HepG2 (cell line): ENCODE data around the gene SCRT2. TPM values are rescaled to one million over a fixed set of nuclear protein-coding genes. Genes with fewer than 3 reads are reported as not detected.
A peak's percentile ranks its signal among the peaks of the same experiment; 100 is the strongest.

ENCODE experiments used
- ASH2L ChIP-seq: fragments of 300-600, 200-600 bp; sonication (generic); IDR thresholded peaks from 2 replicates; pipeline ENCODE4 v1.7.0; 2017; ENCODE audit warnings: low read depth, mild to moderate bottlenecking, moderate library complexity, mixed read lengths, low read length; ENCODE audit not compliant: insufficient read length
- FOXO1 ChIP-seq: sonication (generic); formaldehyde crosslinking; IDR thresholded peaks from 2 replicates; pipeline ENCODE4 v1.4.0; 2020; ENCODE audit warnings: missing genetic modification reagents
- GATAD2A ChIP-seq: IDR thresholded peaks from 2 replicates; pipeline ENCODE4 v1.6.1; 2016
- JUND ChIP-seq: sonication (generic); formaldehyde crosslinking; IDR thresholded peaks from 2 replicates; pipeline ENCODE4 v1.8.0; 2022; ENCODE audit warnings: mild to moderate bottlenecking, missing genetic modification reagents
- MTA3 ChIP-seq: sonication (generic); formaldehyde crosslinking; IDR thresholded peaks from 2 replicates; pipeline ENCODE4 v1.4.0; 2020; ENCODE audit warnings: missing genetic modification reagents
- MYC ChIP-seq: sonication (generic); formaldehyde crosslinking; IDR thresholded peaks from 2 replicates; pipeline ENCODE4 v1.9.0; 2021; ENCODE audit warnings: missing genetic modification reagents, borderline replicate concordance
- NCOA5 ChIP-seq: sonication (generic); formaldehyde crosslinking; IDR thresholded peaks from 2 replicates; pipeline ENCODE4 v1.4.0; 2020; ENCODE audit warnings: missing genetic modification reagents
- TARDBP ChIP-seq: sonication (generic); formaldehyde crosslinking; IDR thresholded peaks from 2 replicates; pipeline ENCODE4 v1.8.0; 2022; ENCODE audit warnings: mild to moderate bottlenecking, missing genetic modification reagents
- TBP ChIP-seq: sonication (generic); formaldehyde crosslinking; IDR thresholded peaks from 2 replicates; pipeline ENCODE4 v1.5.0; 2020; ENCODE audit warnings: missing genetic modification reagents
- ZNF382 ChIP-seq: sonication (generic); formaldehyde crosslinking; IDR thresholded peaks from 2 replicates; pipeline ENCODE4 v1.5.0; 2020; ENCODE audit warnings: missing genetic modification reagents, mild to moderate bottlenecking, borderline replicate concordance
- ZNF468 ChIP-seq: sonication (generic); formaldehyde crosslinking; IDR thresholded peaks from 2 replicates; pipeline ENCODE4 v1.8.0; 2022; ENCODE audit warnings: mild to moderate bottlenecking, moderate library complexity, missing genetic modification reagents
- ZSCAN31 ChIP-seq: sonication (generic); formaldehyde crosslinking; IDR thresholded peaks from 2 replicates; pipeline ENCODE4 v1.5.0; 2020; ENCODE audit warnings: low read depth, mild to moderate bottlenecking, missing genetic modification reagents
- polyA plus RNA-seq, 8 experiments: library from polyadenylated mRNA; depleted of rRNA in 3 of 8; stranded (reverse) in 7 of 8; unstranded in 1 of 8; fragments of >200 nt; fragmentation: Illumina TruSeq in 4 of 8; extraction: Trizol in 4 of 8; gene quantifications; 2 replicates each; pipeline versions ENCODE4 v1.2.1 to v1.2.3, GENCODE V29; 2011 to 2016; ENCODE audit warnings: low read depth in 4 of 8, missing spikeins in 1 of 8, mixed read lengths in 1 of 8; ENCODE audit not compliant: insufficient read depth in 1 of 8
- total RNA-seq, 5 experiments: library from RNA; depleted of rRNA; stranded (reverse); fragments of >200 nt; fragmentation: Illumina TruSeq; extraction: Trizol; gene quantifications; 2 replicates each; pipeline ENCODE4 v1.2.3, GENCODE V29; 2016; ENCODE audit warnings: low read depth in 1 of 5
- TF ChIP-seq, protein P1 (sequence below): sonication (generic); formaldehyde crosslinking; IDR thresholded peaks from 2 replicates; pipeline ENCODE4 v1.4.0; 2020; ENCODE audit warnings: missing genetic modification reagents
- TF ChIP-seq, protein P2 (sequence below): sonication (generic); formaldehyde crosslinking; IDR thresholded peaks from 2 replicates; pipeline ENCODE4 v1.9.0; 2021; ENCODE audit warnings: missing genetic modification reagents, mild to moderate bottlenecking, borderline replicate concordance
- TF ChIP-seq, protein P3 (sequence below): sonication (generic); formaldehyde crosslinking; IDR thresholded peaks from 2 replicates; pipeline ENCODE4 v1.8.1; 2023; ENCODE audit warnings: mild to moderate bottlenecking, missing genetic modification reagents
- TF ChIP-seq, protein P4 (sequence below): sonication (generic); formaldehyde crosslinking; IDR thresholded peaks from 2 replicates; pipeline ENCODE4 v1.8.1; 2023; ENCODE audit warnings: mild to moderate bottlenecking, missing genetic modification reagents, borderline replicate concordance
- TF ChIP-seq, protein P5 (sequence below): IDR thresholded peaks from 2 replicates; pipeline ENCODE4 v1.6.1; 2016; ENCODE audit warnings: low read depth, control low read depth
- TF ChIP-seq, protein P6 (sequence below), 2 experiments: sonication (generic) in 1 of 2; formaldehyde crosslinking in 1 of 2; IDR thresholded peaks; 2 replicates each; pipeline versions ENCODE4 v1.6.1 to v1.9.0; 2014 to 2022; ENCODE audit warnings: antibody characterized with exemption in 1 of 2, borderline replicate concordance in 1 of 2, inconsistent platforms in 1 of 2, low read depth in 1 of 2, missing genetic modification reagents in 1 of 2

The SCRT2 gene
- total and polyA plus RNA-seq, 2 of the 13 experiments (the other 11 are each of a cell fraction or from before 2014, with no cell fraction given), result not detected

DNA sequence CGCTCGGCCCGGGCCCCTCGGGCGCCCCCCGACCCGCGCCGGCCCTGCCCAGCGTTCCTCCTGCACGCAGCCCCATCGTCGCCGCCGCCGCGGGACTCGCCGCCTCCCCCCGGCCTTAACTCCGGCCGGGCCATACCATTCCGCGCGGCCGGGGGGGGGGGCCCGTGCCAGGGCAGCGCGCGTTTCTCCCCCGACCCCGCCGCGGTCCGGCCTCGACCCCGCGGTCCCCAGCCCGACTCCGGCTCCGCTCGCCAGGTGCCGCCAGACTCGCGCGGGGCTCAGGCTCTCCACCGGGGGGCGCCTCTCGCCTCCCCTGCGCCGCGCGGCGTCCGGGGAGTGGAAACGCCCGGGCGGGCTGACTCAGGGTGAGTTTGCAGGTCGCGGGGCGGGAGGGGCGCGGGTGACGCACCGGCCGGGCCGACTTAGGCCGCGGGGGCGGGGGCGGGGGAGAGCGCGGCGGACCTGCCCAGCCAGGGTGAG is 22.5 kb downstream of the SCRT2 start, which contains the start of gene SRXN1 (continued):
- TF ChIP-seq, protein P1, sequence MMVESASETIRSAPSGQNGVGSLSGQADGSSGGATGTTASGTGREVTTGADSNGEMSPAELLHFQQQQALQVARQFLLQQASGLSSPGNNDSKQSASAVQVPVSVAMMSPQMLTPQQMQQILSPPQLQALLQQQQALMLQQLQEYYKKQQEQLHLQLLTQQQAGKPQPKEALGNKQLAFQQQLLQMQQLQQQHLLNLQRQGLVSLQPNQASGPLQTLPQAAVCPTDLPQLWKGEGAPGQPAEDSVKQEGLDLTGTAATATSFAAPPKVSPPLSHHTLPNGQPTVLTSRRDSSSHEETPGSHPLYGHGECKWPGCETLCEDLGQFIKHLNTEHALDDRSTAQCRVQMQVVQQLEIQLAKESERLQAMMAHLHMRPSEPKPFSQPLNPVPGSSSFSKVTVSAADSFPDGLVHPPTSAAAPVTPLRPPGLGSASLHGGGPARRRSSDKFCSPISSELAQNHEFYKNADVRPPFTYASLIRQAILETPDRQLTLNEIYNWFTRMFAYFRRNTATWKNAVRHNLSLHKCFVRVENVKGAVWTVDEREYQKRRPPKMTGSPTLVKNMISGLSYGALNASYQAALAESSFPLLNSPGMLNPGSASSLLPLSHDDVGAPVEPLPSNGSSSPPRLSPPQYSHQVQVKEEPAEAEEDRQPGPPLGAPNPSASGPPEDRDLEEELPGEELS, result peak; percentile 62; the same call in 1 of the 2 replicates
- peak; percentile 83; the same call in 1 of the 2 replicates for TF ChIP-seq TARDBP
- no peak for TF ChIP-seq NCOA5 (CRISPR knock-in tag)
- TF ChIP-seq MTA3 (CRISPR knock-in tag), result no peak
- peak; percentile 19; the same call in 1 of the 2 replicates for TF ChIP-seq FOXO1 (CRISPR knock-in tag)
- TF ChIP-seq JUND (CRISPR knock-in tag), result peak; percentile 68; the same call in 1 of the 2 replicates
- TF ChIP-seq MYC (CRISPR knock-in tag), result peak; percentile 94
- TF ChIP-seq, protein P2, sequence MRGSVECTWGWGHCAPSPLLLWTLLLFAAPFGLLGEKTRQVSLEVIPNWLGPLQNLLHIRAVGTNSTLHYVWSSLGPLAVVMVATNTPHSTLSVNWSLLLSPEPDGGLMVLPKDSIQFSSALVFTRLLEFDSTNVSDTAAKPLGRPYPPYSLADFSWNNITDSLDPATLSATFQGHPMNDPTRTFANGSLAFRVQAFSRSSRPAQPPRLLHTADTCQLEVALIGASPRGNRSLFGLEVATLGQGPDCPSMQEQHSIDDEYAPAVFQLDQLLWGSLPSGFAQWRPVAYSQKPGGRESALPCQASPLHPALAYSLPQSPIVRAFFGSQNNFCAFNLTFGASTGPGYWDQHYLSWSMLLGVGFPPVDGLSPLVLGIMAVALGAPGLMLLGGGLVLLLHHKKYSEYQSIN (CRISPR knock-in tag), result no peak
- TF ChIP-seq, protein P3, sequence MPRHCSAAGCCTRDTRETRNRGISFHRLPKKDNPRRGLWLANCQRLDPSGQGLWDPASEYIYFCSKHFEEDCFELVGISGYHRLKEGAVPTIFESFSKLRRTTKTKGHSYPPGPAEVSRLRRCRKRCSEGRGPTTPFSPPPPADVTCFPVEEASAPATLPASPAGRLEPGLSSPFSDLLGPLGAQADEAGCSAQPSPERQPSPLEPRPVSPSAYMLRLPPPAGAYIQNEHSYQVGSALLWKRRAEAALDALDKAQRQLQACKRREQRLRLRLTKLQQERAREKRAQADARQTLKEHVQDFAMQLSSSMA (CRISPR knock-in tag), result no peak
- TF ChIP-seq, protein P4, sequence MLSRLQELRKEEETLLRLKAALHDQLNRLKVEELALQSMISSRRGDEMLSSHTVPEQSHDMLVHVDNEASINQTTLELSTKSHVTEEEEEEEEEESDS (CRISPR knock-in tag), result 0 out of 2 replicates have a peak, but pooled peaks have one; percentile 16
- no peak for TF ChIP-seq ZNF382
- TF ChIP-seq ZNF468, result peak; percentile 26; the same call in 1 of the 2 replicates
- no peak for TF ChIP-seq GATAD2A (CRISPR knock-in tag)
- TF ChIP-seq, protein P5, sequence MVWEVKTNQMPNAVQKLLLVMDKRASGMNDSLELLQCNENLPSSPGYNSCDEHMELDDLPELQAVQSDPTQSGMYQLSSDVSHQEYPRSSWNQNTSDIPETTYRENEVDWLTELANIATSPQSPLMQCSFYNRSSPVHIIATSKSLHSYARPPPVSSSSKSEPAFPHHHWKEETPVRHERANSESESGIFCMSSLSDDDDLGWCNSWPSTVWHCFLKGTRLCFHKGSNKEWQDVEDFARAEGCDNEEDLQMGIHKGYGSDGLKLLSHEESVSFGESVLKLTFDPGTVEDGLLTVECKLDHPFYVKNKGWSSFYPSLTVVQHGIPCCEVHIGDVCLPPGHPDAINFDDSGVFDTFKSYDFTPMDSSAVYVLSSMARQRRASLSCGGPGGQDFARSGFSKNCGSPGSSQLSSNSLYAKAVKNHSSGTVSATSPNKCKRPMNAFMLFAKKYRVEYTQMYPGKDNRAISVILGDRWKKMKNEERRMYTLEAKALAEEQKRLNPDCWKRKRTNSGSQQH (CRISPR knock-in tag), result no peak; the same call in 1 of the 2 replicates
- TF ChIP-seq ASH2L, result peak; percentile 79
- TF ChIP-seq ZSCAN31 (CRISPR knock-in tag), result peak; percentile 96
- 0 out of 2 replicates have a peak, but pooled peaks have one; percentile 32 for TF ChIP-seq TBP (CRISPR knock-in tag)
- TF ChIP-seq, protein P6, sequence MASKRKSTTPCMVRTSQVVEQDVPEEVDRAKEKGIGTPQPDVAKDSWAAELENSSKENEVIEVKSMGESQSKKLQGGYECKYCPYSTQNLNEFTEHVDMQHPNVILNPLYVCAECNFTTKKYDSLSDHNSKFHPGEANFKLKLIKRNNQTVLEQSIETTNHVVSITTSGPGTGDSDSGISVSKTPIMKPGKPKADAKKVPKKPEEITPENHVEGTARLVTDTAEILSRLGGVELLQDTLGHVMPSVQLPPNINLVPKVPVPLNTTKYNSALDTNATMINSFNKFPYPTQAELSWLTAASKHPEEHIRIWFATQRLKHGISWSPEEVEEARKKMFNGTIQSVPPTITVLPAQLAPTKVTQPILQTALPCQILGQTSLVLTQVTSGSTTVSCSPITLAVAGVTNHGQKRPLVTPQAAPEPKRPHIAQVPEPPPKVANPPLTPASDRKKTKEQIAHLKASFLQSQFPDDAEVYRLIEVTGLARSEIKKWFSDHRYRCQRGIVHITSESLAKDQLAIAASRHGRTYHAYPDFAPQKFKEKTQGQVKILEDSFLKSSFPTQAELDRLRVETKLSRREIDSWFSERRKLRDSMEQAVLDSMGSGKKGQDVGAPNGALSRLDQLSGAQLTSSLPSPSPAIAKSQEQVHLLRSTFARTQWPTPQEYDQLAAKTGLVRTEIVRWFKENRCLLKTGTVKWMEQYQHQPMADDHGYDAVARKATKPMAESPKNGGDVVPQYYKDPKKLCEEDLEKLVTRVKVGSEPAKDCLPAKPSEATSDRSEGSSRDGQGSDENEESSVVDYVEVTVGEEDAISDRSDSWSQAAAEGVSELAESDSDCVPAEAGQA (IDR thresholded peaks at IDR 0.05; ENCODE audit: low read depth), result peak; percentile 64; the same call in 1 of the 2 replicates
- TF ChIP-seq, protein P6 (CRISPR knock-in tag; IDR thresholded peaks at IDR 0.05; ENCODE audit: borderline replicate concordance), result peak; percentile 78
